Thyroid gland (tissue), 4 donors: ENCODE results near the gene ASPM.

ENCODE experiments used
- CTCF ChIP-seq, 6 experiments: fragments of 200-600 bp in 3 of 6; fragments of 450-650 bp in 3 of 6; sonication (generic) in 3 of 6; IDR thresholded peaks; one replicate each; pipeline ENCODE4 v1.5.1; 2016 to 2019; ENCODE audit warnings: antibody characterized with exemption in 6 of 6, mild to moderate bottlenecking in 2 of 6, inconsistent platforms in 1 of 6, moderate library complexity in 1 of 6
- POLR2A ChIP-seq, 2 donors: fragments of 450-650 bp; IDR thresholded peaks; one replicate each; pipeline ENCODE4 v1.6.1; 2017; ENCODE audit warnings: antibody characterized with exemption in 2 of 2, mild to moderate bottlenecking in 2 of 2, moderate library complexity in 1 of 2

- TF ChIP-seq CTCF (IDR thresholded peaks at IDR 0.05): no peak
- TF ChIP-seq POLR2A (IDR thresholded peaks at IDR 0.05): no peak
Observed at GRCh38 chr1:197062692-197063091, 83.8 kb downstream of the ASPM start.
